Measurements from ENCODE around the gene MAS1L. TPM values are rescaled to one million over a fixed set of nuclear protein-coding genes. Genes with fewer than 3 reads are reported as not detected.

Gene MAS1L
- total RNA-seq, 1 experiment from 2014 or later, result not detected

DNA sequence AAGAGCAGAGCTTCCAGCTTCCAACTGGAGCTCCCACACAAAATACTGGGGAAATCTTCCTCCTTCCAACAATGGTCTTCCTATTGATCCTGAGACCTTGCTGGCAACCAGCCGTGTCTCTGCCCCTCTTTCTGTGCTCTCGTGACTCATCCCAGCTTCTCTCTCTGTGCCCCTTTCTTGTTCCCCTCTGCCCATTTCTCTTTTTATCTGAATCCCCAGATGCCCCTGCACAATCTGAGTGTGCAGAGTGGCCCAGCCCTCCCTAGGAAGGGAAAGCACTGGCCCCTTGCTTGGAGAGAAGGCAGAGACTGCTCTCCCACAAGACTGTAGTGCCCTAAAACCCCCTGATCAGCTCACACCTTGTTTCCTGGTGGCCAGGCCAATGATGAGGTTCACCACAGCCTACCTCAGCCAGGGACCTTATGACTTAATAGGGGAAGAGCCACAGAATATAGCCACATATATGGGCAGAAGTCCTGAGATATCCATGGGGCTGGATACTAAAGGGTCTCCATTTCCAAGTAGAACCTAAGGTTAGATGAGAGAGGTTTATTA lies 23.1 kb upstream of the MAS1L start:
- no peaks in the 10 kb centered on the region for H3K79me1 ChIP-seq (ENCODE audit: insufficient read depth, low read depth, low read length, poor library complexity, severe bottlenecking)
- Mint-ChIP-seq H3K36me3 (ENCODE audit: insufficient read depth in 1 of 3, low read depth in 3 of 3) (no peaks in the 10 kb centered on the region; a peak in 1 of 7 replicates), H3K9me3 (peaks cover 0 to 2% of the 10 kb centered on the region in 2 experiments; a peak in 1 of 5 replicates), H3K27ac (peak overlapping the region in 1 of 3 experiments; percentile 25; a peak in 1 of 7 replicates), H3K4me3 (no peak overlapping the region), H3K27me3 (ENCODE audit: low read depth) (peaks cover 2% of the 10 kb centered on the region), H3K4me1 (peaks cover 4 to 13% of the 10 kb centered on the region in 2 experiments)
- H2BK15ac ChIP-seq (ENCODE audit: low read depth, low read length), result no peak overlapping the region
- H3K23me2 ChIP-seq (ENCODE audit: insufficient read length, low read depth, low read length, poor library complexity, severe bottlenecking), result no peaks in the 10 kb centered on the region
- H3K27ac ChIP-seq (ENCODE audit: insufficient read length, low read depth, low read length), result no peak overlapping the region
- no peak overlapping the region for H2BK5ac ChIP-seq (ENCODE audit: insufficient read length, low read length)
- TF ChIP-seq, protein P1, sequence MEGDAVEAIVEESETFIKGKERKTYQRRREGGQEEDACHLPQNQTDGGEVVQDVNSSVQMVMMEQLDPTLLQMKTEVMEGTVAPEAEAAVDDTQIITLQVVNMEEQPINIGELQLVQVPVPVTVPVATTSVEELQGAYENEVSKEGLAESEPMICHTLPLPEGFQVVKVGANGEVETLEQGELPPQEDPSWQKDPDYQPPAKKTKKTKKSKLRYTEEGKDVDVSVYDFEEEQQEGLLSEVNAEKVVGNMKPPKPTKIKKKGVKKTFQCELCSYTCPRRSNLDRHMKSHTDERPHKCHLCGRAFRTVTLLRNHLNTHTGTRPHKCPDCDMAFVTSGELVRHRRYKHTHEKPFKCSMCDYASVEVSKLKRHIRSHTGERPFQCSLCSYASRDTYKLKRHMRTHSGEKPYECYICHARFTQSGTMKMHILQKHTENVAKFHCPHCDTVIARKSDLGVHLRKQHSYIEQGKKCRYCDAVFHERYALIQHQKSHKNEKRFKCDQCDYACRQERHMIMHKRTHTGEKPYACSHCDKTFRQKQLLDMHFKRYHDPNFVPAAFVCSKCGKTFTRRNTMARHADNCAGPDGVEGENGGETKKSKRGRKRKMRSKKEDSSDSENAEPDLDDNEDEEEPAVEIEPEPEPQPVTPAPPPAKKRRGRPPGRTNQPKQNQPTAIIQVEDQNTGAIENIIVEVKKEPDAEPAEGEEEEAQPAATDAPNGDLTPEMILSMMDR (conservative IDR thresholded peaks at IDR 0.05), result no peak
- no peak overlapping the region for H3K14ac ChIP-seq (ENCODE audit: insufficient read depth, low read length)
- H3K79me2 ChIP-seq (ENCODE audit: insufficient read depth, low read length), result no peaks in the 10 kb centered on the region
- H3K18ac ChIP-seq (ENCODE audit: insufficient read length, low read depth, low read length), result no peak overlapping the region
- H2BK120ac ChIP-seq (ENCODE audit: low read depth, low read length, poor library complexity, severe bottlenecking), result no peak overlapping the region
- no peak overlapping the region for H3K4ac ChIP-seq (ENCODE audit: low read depth, low read length)
- H2AFZ ChIP-seq (ENCODE audit: low read length), result no peak overlapping the region
- no peak overlapping the region for H3T11ph ChIP-seq (ENCODE audit: low read length)
- no peak overlapping the region for H3K9ac ChIP-seq (ENCODE audit: extremely low read depth, insufficient read length, low read length)
- no peaks in the 10 kb centered on the region for H3K4me1 ChIP-seq (ENCODE audit: insufficient read depth, low read length)
- H4K8ac ChIP-seq (replicated peaks; ENCODE audit: insufficient read length, low read depth, low read length), result no peak overlapping the region
- H4K91ac ChIP-seq (ENCODE audit: insufficient read length, low read depth, low read length), result no peak overlapping the region
- H4K20me1 ChIP-seq (ENCODE audit: control insufficient read depth, insufficient read depth, insufficient read length), result no peaks in the 10 kb centered on the region
- H2BK12ac ChIP-seq (ENCODE audit: insufficient read length, low read depth, low read length), result no peak overlapping the region
- no peak overlapping the region for H2AK5ac ChIP-seq (ENCODE audit: insufficient read length, low read length)
- no peak overlapping the region for H4K5ac ChIP-seq (ENCODE audit: insufficient read length, low read depth, low read length)
- no peak overlapping the region for H3K4me2 ChIP-seq (ENCODE audit: insufficient read depth, insufficient read length, low read length)
- DNase-seq, result peak; percentile 15
- H3K56ac ChIP-seq (ENCODE audit: insufficient read length, low read depth, low read length), result no peak overlapping the region
- no peaks in the 10 kb centered on the region for H3K9me3 ChIP-seq (ENCODE audit: control insufficient read depth, low read depth, low read length)
- no peaks in the 10 kb centered on the region for H3K27me3 ChIP-seq (ENCODE audit: insufficient read depth, low read length)
- no peak overlapping the region for H3K23ac ChIP-seq (ENCODE audit: insufficient read length, low read depth, low read length)
- no CpG with 5 or more reads among the region's 2 CpGs for WGBS (ENCODE audit: extremely low coverage, insufficient read length, low lambda C conversion rate)
- H2BK20ac ChIP-seq (ENCODE audit: low read depth, low read length, poor library complexity, severe bottlenecking), result no peak overlapping the region
